ENCODE measurements around the gene MID1.

The MID1 gene

GRCh38 chrX:10578527-10578926 lies 41.9 kb downstream of the MID1 start:
- in situ Hi-C loops (cut with MboI; ENCODE audit: low sequenced_read_pairs), result no loop called here

- in situ Hi-C loops (cut with MboI; ENCODE audit: low sequenced_read_pairs), result no loop called here
Observed at GRCh38 chrX:10577853-10578252, 42.5 kb downstream of the MID1 start.

DNA sequence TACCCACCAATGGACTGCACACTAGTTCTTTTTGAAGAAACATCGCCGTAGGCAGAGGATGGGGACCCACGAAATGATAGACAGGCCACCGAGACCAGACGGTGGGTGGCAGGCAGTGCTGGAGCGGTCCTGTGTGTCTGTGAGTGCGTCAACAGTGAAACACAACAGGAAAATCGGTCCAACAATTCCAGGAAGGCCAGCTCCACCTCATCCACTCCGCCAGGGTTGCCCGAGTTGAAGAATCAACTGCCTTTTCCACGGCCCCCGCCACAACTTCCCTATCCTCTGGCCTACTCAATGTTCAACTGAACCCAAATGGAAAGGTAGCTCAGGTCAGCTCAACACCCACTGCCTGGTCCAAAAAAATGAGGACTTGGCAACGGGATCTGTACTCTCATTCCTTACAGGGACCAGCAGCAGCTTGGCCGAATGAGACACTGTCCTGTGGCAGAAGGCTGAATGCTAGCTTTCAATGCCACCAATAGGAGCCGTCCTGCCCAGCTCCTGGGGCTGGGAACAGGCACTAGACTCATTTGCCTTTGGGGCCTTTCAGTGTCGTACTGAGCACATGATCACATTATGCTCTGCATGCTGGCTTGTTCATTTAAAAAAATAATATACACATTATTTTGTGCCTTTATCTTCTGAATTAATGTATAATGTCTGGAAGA lies 43.5 kb downstream of the MID1 start:
- in situ Hi-C loops (cut with MboI; ENCODE audit: low sequenced_read_pairs), result no loop called here

GRCh38 chrX:10576186-10576585 lies 44.2 kb downstream of the MID1 start:
- in situ Hi-C loops (cut with MboI; ENCODE audit: low sequenced_read_pairs), result no loop called here

DNA sequence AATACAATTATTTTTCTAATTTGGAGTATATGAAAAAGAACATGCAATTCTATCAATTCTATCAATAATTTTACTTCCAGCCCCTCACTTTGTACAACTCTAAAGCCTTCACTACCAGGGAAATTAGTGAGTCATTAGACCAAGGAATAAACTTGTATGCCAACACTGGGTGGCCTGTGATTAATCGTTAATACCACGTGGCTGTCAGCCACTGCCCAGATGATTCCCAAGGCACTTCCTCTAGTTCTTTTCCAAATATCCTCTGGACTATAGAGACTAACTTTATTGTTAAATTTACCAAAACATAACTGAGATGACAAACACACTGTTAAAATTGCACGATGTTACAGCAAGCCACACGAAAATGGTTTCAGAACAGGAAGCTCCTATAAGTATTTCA lies 45.7 kb downstream of the MID1 start:
- in situ Hi-C loops (cut with MboI; ENCODE audit: low sequenced_read_pairs), result no loop called here

GRCh38 chrX:10571260-10571659 lies 49.1 kb downstream of the MID1 start:
- in situ Hi-C loops (cut with MboI; ENCODE audit: low sequenced_read_pairs), result no loop called here

- in situ Hi-C loops (cut with MboI; ENCODE audit: low sequenced_read_pairs), result no loop called here
Observed at GRCh38 chrX:10570601-10571000, 49.8 kb downstream of the MID1 start.

DNA sequence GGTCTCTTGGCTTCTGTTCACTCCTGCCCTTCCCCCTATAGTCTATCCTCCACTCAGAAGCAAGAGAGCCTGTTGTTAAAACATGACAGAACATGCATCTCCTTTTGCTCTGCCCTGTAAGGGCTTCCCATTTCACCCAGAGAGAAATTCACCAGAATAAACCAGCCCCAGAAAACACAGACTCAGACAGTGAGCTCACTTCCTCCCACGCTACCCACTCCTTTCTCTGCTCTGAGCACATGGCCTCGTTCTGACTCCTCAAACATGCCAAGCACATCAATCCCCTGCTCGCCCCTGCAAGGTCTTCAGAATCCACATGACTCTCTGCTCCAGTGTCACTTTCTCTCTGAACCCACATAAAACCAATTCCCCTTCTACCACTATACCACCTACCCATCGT lies 50.4 kb downstream of the MID1 start:
- in situ Hi-C loops (cut with MboI; ENCODE audit: low sequenced_read_pairs), result no loop called here

- in situ Hi-C loops (cut with MboI; ENCODE audit: low sequenced_read_pairs), result no loop called here
Observed at GRCh38 chrX:10568428-10568827, 52.0 kb downstream of the MID1 start.

GRCh38 chrX:10567136-10567535 lies 53.2 kb downstream of the MID1 start:
- in situ Hi-C loops (cut with MboI; ENCODE audit: low sequenced_read_pairs), result no loop called here

- in situ Hi-C loops (cut with MboI; ENCODE audit: low sequenced_read_pairs), result no loop called here
Observed at GRCh38 chrX:10566716-10567097, 53.7 kb downstream of the MID1 start.

GRCh38 chrX:10564484-10564883 lies 55.9 kb downstream of the MID1 start:
- in situ Hi-C loops (cut with MboI; ENCODE audit: low sequenced_read_pairs), result no loop called here

- in situ Hi-C loops (cut with MboI; ENCODE audit: low sequenced_read_pairs), result no loop called here
Observed at GRCh38 chrX:10557166-10557565, 63.2 kb downstream of the MID1 start.

- in situ Hi-C loops (cut with MboI; ENCODE audit: low sequenced_read_pairs), result no loop called here
Observed at GRCh38 chrX:10556405-10556804, 64.0 kb downstream of the MID1 start.

DNA sequence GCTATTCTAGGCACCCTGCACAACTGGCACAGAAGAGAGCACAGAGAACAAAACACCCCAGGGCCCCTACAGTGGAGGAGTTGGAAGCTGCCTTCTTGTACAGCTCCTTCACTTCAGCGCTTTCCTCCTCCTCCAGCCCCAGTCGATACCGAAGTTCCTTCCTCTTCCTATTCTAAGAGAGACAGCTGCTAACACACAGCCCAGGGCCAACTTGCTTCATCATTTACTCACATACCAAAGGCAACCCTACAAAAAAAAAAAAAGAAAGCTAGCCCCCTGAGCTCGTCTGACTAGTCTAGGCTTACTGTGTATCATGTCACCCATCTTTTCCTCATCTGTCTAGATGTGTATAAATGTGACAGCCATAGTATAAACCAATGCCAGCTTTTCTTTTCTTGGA lies 64.5 kb downstream of the MID1 start:
- in situ Hi-C loops (cut with MboI; ENCODE audit: low sequenced_read_pairs), result no loop called here

GRCh38 chrX:10554612-10555270 lies 65.6 kb downstream of the MID1 start:
- in situ Hi-C loops (cut with MboI; ENCODE audit: low sequenced_read_pairs), result no loop called here

- in situ Hi-C loops (cut with MboI; ENCODE audit: low sequenced_read_pairs), result no loop called here
Observed at GRCh38 chrX:10549280-10549679, 71.1 kb downstream of the MID1 start.

GRCh38 chrX:10548688-10549087 lies 71.7 kb downstream of the MID1 start:
- in situ Hi-C loops (cut with MboI; ENCODE audit: low sequenced_read_pairs), result no loop called here

GRCh38 chrX:10545882-10546281 lies 74.5 kb downstream of the MID1 start:
- in situ Hi-C loops (cut with MboI; ENCODE audit: low sequenced_read_pairs), result no loop called here

DNA sequence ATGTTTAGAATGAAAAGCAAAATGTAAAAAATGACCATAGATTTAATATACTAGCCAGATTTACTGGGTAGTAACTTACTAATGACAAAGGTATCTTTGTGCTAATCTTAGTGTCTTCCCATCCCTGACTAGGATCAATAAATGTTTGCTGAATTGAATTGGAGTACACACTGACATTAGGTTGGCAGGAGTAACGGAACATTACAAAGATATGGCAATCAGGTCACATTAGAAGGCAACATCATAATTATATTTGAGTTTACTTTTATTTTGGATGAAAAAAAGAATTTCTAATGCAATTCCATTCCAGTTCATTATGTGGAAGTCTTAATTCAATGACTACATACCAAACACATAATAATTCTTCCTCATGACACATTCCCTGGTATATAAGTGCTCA lies 77.8 kb downstream of the MID1 start:
- in situ Hi-C loops (cut with MboI; ENCODE audit: low sequenced_read_pairs), result no loop called here

DNA sequence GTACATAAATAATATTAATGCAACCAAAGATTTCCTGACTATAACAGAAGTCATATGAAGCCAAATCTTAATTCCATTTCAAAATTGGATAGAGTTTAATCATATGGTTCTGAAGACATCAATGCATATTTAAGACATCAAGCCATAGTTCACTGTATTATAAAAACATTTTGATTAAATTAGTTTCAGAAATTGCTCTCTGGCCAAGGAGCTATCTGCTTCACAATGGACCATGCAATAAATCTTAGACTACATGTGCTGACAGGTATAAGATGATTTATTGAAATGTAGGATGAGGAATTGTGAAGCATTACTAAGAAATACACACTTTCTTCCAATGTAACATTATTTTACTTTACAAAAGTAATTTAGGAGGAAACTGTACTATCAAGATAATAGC lies 81.6 kb downstream of the MID1 start:
- in situ Hi-C loops (cut with MboI; ENCODE audit: low sequenced_read_pairs), result no loop called here

- in situ Hi-C loops (cut with MboI; ENCODE audit: low sequenced_read_pairs), result no loop called here
Observed at GRCh38 chrX:10537308-10537707, 83.1 kb downstream of the MID1 start.

DNA sequence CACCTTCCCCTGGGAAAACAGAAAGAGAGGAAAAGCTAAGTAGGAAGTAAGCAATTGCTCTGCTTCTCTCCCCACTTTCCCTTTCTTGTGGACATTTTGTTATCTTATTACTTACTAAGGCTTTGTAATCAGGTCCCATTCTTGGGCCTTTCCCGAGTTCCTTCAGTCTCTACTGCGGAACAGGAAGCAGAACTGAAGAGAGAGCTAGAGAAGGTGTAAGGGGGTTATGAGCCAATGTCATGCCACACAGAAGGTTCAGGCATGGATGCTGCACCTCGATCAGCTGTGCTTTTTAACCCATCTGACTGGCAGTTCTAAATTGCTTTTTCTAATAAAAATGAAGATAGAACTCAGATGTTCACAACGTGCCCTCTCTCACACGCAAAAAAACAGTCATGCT lies 83.6 kb downstream of the MID1 start:
- in situ Hi-C loops (cut with MboI; ENCODE audit: low sequenced_read_pairs), result no loop called here

Measured in HL-60/S4 treated with retinoic acid at 250 ng/mL for 4 days and 3 days (cell line).